Lung (tissue), 12 donors: ENCODE measurements around the gene FOXK1. TPM values are rescaled to one million over a fixed set of nuclear protein-coding genes. Genes with fewer than 3 reads are reported as not detected.
"Not testable (repeated sequence)": the region's sequence is repeated elsewhere in the genome, so short reads cannot be mapped to it uniquely, and the experiment has no call there.

ENCODE experiments used
- ATAC-seq: fragments of 200-7000 bp; cut with Tn5 transposase; one replicate; pipeline ENCODE4 v1.9.1; 2020; ENCODE audit warnings: moderate number of reproducible peaks; ENCODE audit not compliant: insufficient read depth, low FRiP score
- DNase-seq, 3 donors: peaks; one replicate each; pipeline ENCODE4 v3.0.0-alpha.2; 2013 to 2017
- H3K27ac ChIP-seq, 2 donors: one replicate each; pipeline ENCODE4 v1.5.1; 2013; ENCODE audit warnings: mild to moderate bottlenecking in 2 of 2, moderate library complexity in 2 of 2, control low read depth in 1 of 2, inconsistent platforms in 1 of 2, low read depth in 1 of 2, low read length in 1 of 2
- H3K27me3 ChIP-seq, 3 donors: one replicate each; pipeline ENCODE4 v1.5.1; 2013; ENCODE audit warnings: low read length in 2 of 3; ENCODE audit not compliant: control insufficient read depth in 3 of 3, insufficient read depth in 3 of 3
- H3K36me3 ChIP-seq, 4 donors: one replicate each; pipeline ENCODE4 v1.5.1; 2013; ENCODE audit warnings: low read length in 4 of 4, mild to moderate bottlenecking in 1 of 4, moderate library complexity in 1 of 4; ENCODE audit not compliant: control insufficient read depth in 4 of 4, insufficient read depth in 4 of 4
- H3K4me1 ChIP-seq, 5 donors: one replicate each; pipeline ENCODE4 v1.5.1; 2013; ENCODE audit warnings: low read length in 5 of 5, mild to moderate bottlenecking in 2 of 5, moderate library complexity in 1 of 5; ENCODE audit not compliant: control insufficient read depth in 5 of 5, insufficient read depth in 5 of 5
- H3K4me3 ChIP-seq: one replicate; pipeline ENCODE4 v1.5.1; 2013; ENCODE audit warnings: mild to moderate bottlenecking, control low read depth, moderate library complexity
- H3K9ac ChIP-seq, 2 donors: one replicate each; pipeline ENCODE4 v1.5.1; 2013; ENCODE audit warnings: low read length in 2 of 2, control low read depth in 1 of 2; ENCODE audit not compliant: insufficient read depth in 1 of 2
- H3K9me3 ChIP-seq, 4 donors: one replicate each; pipeline ENCODE4 v1.5.1; 2013; ENCODE audit warnings: low read length in 3 of 4, mild to moderate bottlenecking in 1 of 4, moderate library complexity in 1 of 4; ENCODE audit not compliant: control insufficient read depth in 4 of 4, insufficient read depth in 3 of 4
- WGBS, 2 donors: extraction: QIAGEN DNeasy Blood & Tissue Kit; methylation state at CpG; one replicate each; pipeline ENCODE4 v1.1.7; 2013; 5-methylcytosine and 5-hydroxymethylcytosine counted together
- polyA plus RNA-seq, 2 donors: library from polyadenylated mRNA; stranded (reverse); fragments of 200-250 nt; gene quantifications; one replicate each; pipeline ENCODE4 v1.2.1, GENCODE V29; 2013
- total RNA-seq, 2 donors: library from RNA; depleted of rRNA in 1 of 2; stranded (reverse); fragments of >200 nt in 1 of 2; gene quantifications; one replicate each; pipeline ENCODE4 v1.2.1, GENCODE V29; 2014 to 2021
- TF ChIP-seq, protein P1 (sequence below): IDR thresholded peaks from 2 replicates; pipeline ENCODE4 v1.5.1; 2012; ENCODE audit warnings: mild to moderate bottlenecking; ENCODE audit errors: control extremely low read depth, extremely low read depth
- donor health status: control.
- donor health status: control.
- donor health status: Bipolar disorder and iron deficiency.
- donor health status: healthy.
- donor health status: DM: yes; HTN: yes; CAD: no.

FOXK1 gene
- total and polyA plus RNA-seq, 4 donors = 6.4 to 36.2 (median 14.3) TPM

GRCh38 chr7:4642468-4643203, 39.5 kb upstream of the FOXK1 start:
- no peak for DNase-seq
- ATAC-seq = no peak
- 58 to 61% methylated on average over 20 of the region's 20 CpGs for WGBS, 2 donors
- Histone ChIP-seq H3K9me3 (no peaks in the 10 kb centered on the region), H3K36me3 (no peaks in the 10 kb centered on the region), H3K4me3 (peak overlapping the region; percentile 78), H3K9ac (peak overlapping the region; percentile 37 to 82), H3K4me1 (peaks cover 0 to 6% (median 0%) of the 10 kb centered on the region in 5 donors), H3K27me3 (no peaks in the 10 kb centered on the region), H3K27ac (peak overlapping the region; percentile 85 to 92)
- TF ChIP-seq, protein P1, sequence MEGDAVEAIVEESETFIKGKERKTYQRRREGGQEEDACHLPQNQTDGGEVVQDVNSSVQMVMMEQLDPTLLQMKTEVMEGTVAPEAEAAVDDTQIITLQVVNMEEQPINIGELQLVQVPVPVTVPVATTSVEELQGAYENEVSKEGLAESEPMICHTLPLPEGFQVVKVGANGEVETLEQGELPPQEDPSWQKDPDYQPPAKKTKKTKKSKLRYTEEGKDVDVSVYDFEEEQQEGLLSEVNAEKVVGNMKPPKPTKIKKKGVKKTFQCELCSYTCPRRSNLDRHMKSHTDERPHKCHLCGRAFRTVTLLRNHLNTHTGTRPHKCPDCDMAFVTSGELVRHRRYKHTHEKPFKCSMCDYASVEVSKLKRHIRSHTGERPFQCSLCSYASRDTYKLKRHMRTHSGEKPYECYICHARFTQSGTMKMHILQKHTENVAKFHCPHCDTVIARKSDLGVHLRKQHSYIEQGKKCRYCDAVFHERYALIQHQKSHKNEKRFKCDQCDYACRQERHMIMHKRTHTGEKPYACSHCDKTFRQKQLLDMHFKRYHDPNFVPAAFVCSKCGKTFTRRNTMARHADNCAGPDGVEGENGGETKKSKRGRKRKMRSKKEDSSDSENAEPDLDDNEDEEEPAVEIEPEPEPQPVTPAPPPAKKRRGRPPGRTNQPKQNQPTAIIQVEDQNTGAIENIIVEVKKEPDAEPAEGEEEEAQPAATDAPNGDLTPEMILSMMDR = no peak

GRCh38 chr7:4643204-4643471, 39.0 kb upstream of the FOXK1 start:
- H3K27ac ChIP-seq, H3K4me1 ChIP-seq, H3K9ac ChIP-seq, DNase-seq, H3K9me3 ChIP-seq, H3K27me3 ChIP-seq, H3K36me3 ChIP-seq, H3K4me3 ChIP-seq, ATAC-seq: not testable (repeated sequence)
- WGBS, 2 donors = 96 to 97% methylated on average over 5 of the region's 5 CpGs

- ATAC-seq (no peak), DNase-seq (no peak)
- WGBS, 2 donors = 78 to 84% methylated on average over 2 of the region's 2 CpGs
- Histone ChIP-seq H3K27ac (no peak overlapping the region), H3K27me3 (no peaks in the 10 kb centered on the region), H3K4me1 (peaks cover 0 to 7% (median 0%) of the 10 kb centered on the region in 5 donors), H3K4me3 (no peak overlapping the region), H3K9me3 (no peaks in the 10 kb centered on the region), H3K9ac (no peak overlapping the region), H3K36me3 (no peaks in the 10 kb centered on the region)
- TF ChIP-seq, protein P1 = no peak
These were observed 36.8 kb upstream of the FOXK1 start for GRCh38 chr7:4645246-4645645.

GRCh38 chr7:4648111-4648510, 34.0 kb upstream of the FOXK1 start:
- Histone ChIP-seq H3K9ac (no peak overlapping the region), H3K27me3 (no peaks in the 10 kb centered on the region), H3K4me1 (peaks cover 0 to 13% (median 8%) of the 10 kb centered on the region in 5 donors), H3K4me3 (no peak overlapping the region), H3K27ac (no peak overlapping the region), H3K9me3 (no peaks in the 10 kb centered on the region), H3K36me3 (no peaks in the 10 kb centered on the region)
- TF ChIP-seq, protein P1 = no peak
- 95% methylated on average over 7 of the region's 7 CpGs for WGBS, 2 donors
- DNase-seq (no peak), ATAC-seq (no peak)
